K562 (cell line): ENCODE measurements around the gene LRCH1. TPM values are rescaled to one million over a fixed set of nuclear protein-coding genes. Genes with fewer than 3 reads are reported as not detected.

ENCODE experiments used
- ATAC-seq: fragments of 200-7000 bp; cut with Tn5 transposase; 3 replicates; pipeline ENCODE4 v1.9.1; 2020; ENCODE audit warnings: moderate library complexity
- BruUV-seq: library from RNA; stranded (reverse); fragments of 400-500 nt; replicated peaks from 2 replicates; lab custom pipeline; 2021; lab: Mats Ljungman, UMichigan
- CTCF ChIA-PET: fragments of 300-600 bp; formaldehyde crosslinking; extraction: SDS; loops from one replicate; lab custom pipeline; 2021; ENCODE audit warnings: low intra/inter-chr PET ratio; lab: Yijun Ruan, JAX
- POLR2A ChIA-PET: fragments of 300-600, 350-650 bp; sonication (Branson Sonifier 250); formaldehyde crosslinking; extraction: SDS; loops from one replicate; lab custom pipeline; 2021; ENCODE audit warnings: antibody characterized with exemption, inconsistent platforms; lab: Yijun Ruan, JAX
- DNase-seq, 4 experiments: peaks; one replicate each; pipeline versions ENCODE4 v3.0.0 to v3.0.0-alpha.2; 2011 to 2018; ENCODE audit warnings: low spot score in 3 of 4, mixed read lengths in 3 of 4; ENCODE audit errors: extremely low read depth in 1 of 4
- FAIRE-seq: peaks from 2 replicates; lab custom pipeline; 2011; peaks lifted over from hg19 to GRCh38; lab: Jason Lieb, UNC
- H2AFZ ChIP-seq: 2 replicates; pipeline ENCODE4 v1.6.0; 2011; ENCODE audit warnings: low read depth, low read length, control low read depth, inconsistent platforms
- H3K27ac ChIP-seq: fragments of 200-600 bp; 3 replicates; pipeline ENCODE4 v1.8.0; 2011; ENCODE audit warnings: low read depth, mild to moderate bottlenecking, control low read depth, inconsistent platforms, low read length, moderate library complexity, mixed read lengths; ENCODE audit errors: extremely low read depth
- H3K27me3 ChIP-seq, 2 experiments: fragments of 300-600 bp in 1 of 2; 2 replicates in 1 of 2; 3 replicates in 1 of 2; pipeline versions ENCODE4 v1.6.0 to v1.8.0; 2011; ENCODE audit warnings: inconsistent platforms in 2 of 2, low read length in 2 of 2, mild to moderate bottlenecking in 1 of 2, mixed read lengths in 1 of 2, moderate library complexity in 1 of 2; ENCODE audit not compliant: control insufficient read depth in 2 of 2, insufficient read depth in 2 of 2
- H3K36me3 ChIP-seq: fragments of 300-600 bp; 3 replicates; pipeline ENCODE4 v1.8.0; 2011; ENCODE audit warnings: mild to moderate bottlenecking, low read length, inconsistent platforms; ENCODE audit not compliant: control insufficient read depth, insufficient read depth
- H3K4me1 ChIP-seq, 2 experiments: fragments of 200-600 bp in 1 of 2; replicated peaks in 1 of 2; 2 replicates in 1 of 2; 3 replicates in 1 of 2; pipeline versions ENCODE4 v1.5.1 to v1.8.0; 2011; ENCODE audit warnings: inconsistent platforms in 2 of 2, low read length in 2 of 2, mild to moderate bottlenecking in 1 of 2, mixed read lengths in 1 of 2, moderate library complexity in 1 of 2; ENCODE audit not compliant: control insufficient read depth in 2 of 2, insufficient read depth in 2 of 2
- H3K4me2 ChIP-seq: 2 replicates; pipeline ENCODE4 v1.6.1; 2011; ENCODE audit warnings: low read length, control low read depth, inconsistent platforms, mixed read lengths; ENCODE audit not compliant: insufficient read depth
- H3K4me3 ChIP-seq: fragments of 200-600 bp; sonication (generic), shearing (Covaris generic); 2 replicates; pipeline ENCODE4 v1.5.1; 2016; ENCODE audit warnings: control low read depth, inconsistent platforms
- H3K79me2 ChIP-seq: fragments of 200-600 bp; 3 replicates; pipeline ENCODE4 v1.8.0; 2011; ENCODE audit warnings: low read length, inconsistent platforms; ENCODE audit not compliant: control insufficient read depth, insufficient read depth
- H3K9ac ChIP-seq, 2 experiments: 2 replicates each; pipeline versions ENCODE4 v1.6.0 to v1.6.1; 2011; ENCODE audit warnings: low read depth in 2 of 2, low read length in 2 of 2, control low read depth in 1 of 2, inconsistent platforms in 1 of 2, mild to moderate bottlenecking in 1 of 2, mixed read lengths in 1 of 2; ENCODE audit not compliant: insufficient read depth in 1 of 2
- H3K9me1 ChIP-seq: one replicate; pipeline ENCODE4 v1.6.0; 2011; ENCODE audit warnings: inconsistent platforms, mild to moderate bottlenecking, low read length, moderate library complexity; ENCODE audit not compliant: control insufficient read depth, insufficient read depth
- H3K9me3 ChIP-seq: replicated peaks from 2 replicates; pipeline ENCODE4 v1.5.1; 2011; ENCODE audit warnings: low read depth, low read length, inconsistent platforms; ENCODE audit not compliant: control insufficient read depth, insufficient read depth
- H4K20me1 ChIP-seq: replicated peaks from 2 replicates; pipeline ENCODE4 v1.6.1; 2011; ENCODE audit warnings: low read length, inconsistent platforms, mixed read lengths; ENCODE audit not compliant: control insufficient read depth, insufficient read depth
- C11orf30 ChIP-seq: fragments of 450-650 bp; IDR thresholded peaks from 2 replicates; pipeline ENCODE4 v1.6.1; 2016; ENCODE audit warnings: low read depth, mild to moderate bottlenecking
- CHAMP1 ChIP-seq: fragments of 450-650 bp; IDR thresholded peaks from 2 replicates; pipeline ENCODE4 v1.6.1; 2016; ENCODE audit warnings: mild to moderate bottlenecking
- CHD4 ChIP-seq: fragments of 200-600 bp; sonication (generic); IDR thresholded peaks from 3 replicates; pipeline ENCODE4 v1.6.1; 2012; ENCODE audit warnings: low read depth, mild to moderate bottlenecking, mixed read lengths, low read length, inconsistent platforms; ENCODE audit not compliant: insufficient read depth, insufficient replicate concordance, poor library complexity, severe bottlenecking
- CREM ChIP-seq: IDR thresholded peaks from 2 replicates; pipeline ENCODE4 v1.6.1; 2014; ENCODE audit warnings: antibody characterized with exemption, low read depth
- DMBX1 ChIP-seq: fragments of 250-450 bp; sonication (Bioruptor Pico); IDR thresholded peaks from 2 replicates; pipeline ENCODE4 v1.8.0; 2022; ENCODE audit warnings: inconsistent platforms, mild to moderate bottlenecking, moderate library complexity, borderline replicate concordance
- GATAD2B ChIP-seq: fragments of 450-650 bp; IDR thresholded peaks from 2 replicates; pipeline ENCODE4 v1.6.1; 2017; ENCODE audit warnings: mild to moderate bottlenecking, borderline replicate concordance
- HDAC3 ChIP-seq: fragments of 450-650 bp; IDR thresholded peaks from 2 replicates; pipeline ENCODE4 v1.6.1; 2018; ENCODE audit warnings: borderline replicate concordance, mild to moderate bottlenecking, moderate library complexity; ENCODE audit not compliant: partially characterized antibody
- MAZ ChIP-seq, 2 experiments: fragments of 450-650 bp in 1 of 2; sonication (generic) in 1 of 2; formaldehyde crosslinking; IDR thresholded peaks in 1 of 2; conservative IDR thresholded peaks in 1 of 2; 2 replicates each; pipeline versions ENCODE4 v1.4.0 to v1.5.0; 2020; ENCODE audit warnings: mild to moderate bottlenecking in 1 of 2, missing genetic modification reagents in 1 of 2
- PML ChIP-seq: IDR thresholded peaks from 2 replicates; pipeline ENCODE4 v1.6.1; 2012; ENCODE audit warnings: low read length, inconsistent platforms
- POLR2A ChIP-seq: fragments of 450-650 bp; conservative IDR thresholded peaks from 2 replicates; pipeline ENCODE4 v1.6.1; 2016
- PTRF ChIP-seq: fragments of 450-650 bp; IDR thresholded peaks from 2 replicates; pipeline ENCODE4 v1.6.1; 2016; ENCODE audit warnings: mild to moderate bottlenecking, missing genetic modification characterization, missing compliant biosample characterization
- RBM25 ChIP-seq: fragments of 200-400 bp; formaldehyde crosslinking; IDR thresholded peaks from 2 replicates; pipeline ENCODE4 v1.6.1; 2018; ENCODE audit warnings: low read length, low read depth, moderate library complexity; ENCODE audit not compliant: severe bottlenecking
- SIN3A ChIP-seq, 2 experiments: fragments of 150-350 bp in 1 of 2; IDR thresholded peaks; 2 replicates each; pipeline ENCODE4 v1.6.1; 2011 to 2016; ENCODE audit warnings: borderline replicate concordance in 2 of 2, low read depth in 2 of 2, low read length in 2 of 2, mild to moderate bottlenecking in 2 of 2, moderate library complexity in 2 of 2; ENCODE audit not compliant: control insufficient read depth in 1 of 2
- SP1 ChIP-seq: sonication (generic); formaldehyde crosslinking; IDR thresholded peaks from 2 replicates; pipeline ENCODE4 v1.8.1; 2022; ENCODE audit warnings: mild to moderate bottlenecking, missing genetic modification reagents
- ZNF12 ChIP-seq: sonication (generic); formaldehyde crosslinking; IDR thresholded peaks from 2 replicates; pipeline ENCODE4 v1.4.0; 2020; ENCODE audit warnings: mild to moderate bottlenecking, missing genetic modification reagents
- ZNF124 ChIP-seq: sonication (generic); formaldehyde crosslinking; IDR thresholded peaks from 2 replicates; pipeline ENCODE4 v1.8.1; 2022; ENCODE audit warnings: missing genetic modification reagents
- ZNF143 ChIP-seq: sonication (generic); formaldehyde crosslinking; IDR thresholded peaks from 2 replicates; pipeline ENCODE4 v1.9.0; 2022; ENCODE audit warnings: mild to moderate bottlenecking, missing genetic modification reagents
- ZNF354B ChIP-seq: fragments of 250-450 bp; sonication (Bioruptor Pico); IDR thresholded peaks from 2 replicates; pipeline ENCODE4 v1.4.0; 2020
- ZNF444 ChIP-seq: fragments of 250-450 bp; sonication (Bioruptor Pico); IDR thresholded peaks from 2 replicates; pipeline ENCODE4 v1.4.0; 2020; ENCODE audit warnings: mild to moderate bottlenecking, moderate library complexity
- ZNF764 ChIP-seq: fragments of 250-450 bp; sonication (Bioruptor Pico); IDR thresholded peaks from 2 replicates; pipeline ENCODE4 v1.4.0; 2020; ENCODE audit warnings: low read depth, mild to moderate bottlenecking, moderate library complexity
- ZNF830 ChIP-seq: fragments of 250-450 bp; sonication (Bioruptor Pico); IDR thresholded peaks from 2 replicates; pipeline ENCODE4 v1.5.0; 2021; ENCODE audit warnings: mild to moderate bottlenecking
- WGBS: fragments of 100-300 bp; shearing (Covaris generic); methylation state at CpG from one replicate; pipeline ENCODE4 v1.1.6; 2016; ENCODE audit warnings: low coverage, mixed read lengths; ENCODE audit not compliant: insufficient coverage; ENCODE audit errors: missing lambda C conversion rate; 5-methylcytosine and 5-hydroxymethylcytosine counted together
- in situ Hi-C: fragments of 300-500 bp; cut with MboI; formaldehyde crosslinking; loops from 4 replicates; pipeline ENCODE4 v1.15.0; 2018; ENCODE audit warnings: inconsistent platforms, mixed read lengths
- intact Hi-C: fragments of 100-400 bp; cut with micrococcal nuclease; formaldehyde crosslinking; loops from 2 replicates; pipeline ENCODE4 v1.14.2; 2022
- polyA plus RNA-seq, 8 experiments: library from polyadenylated mRNA; depleted of rRNA in 4 of 8; stranded (reverse) in 5 of 8; unstranded in 3 of 8; fragments of >200 nt; fragmentation: Nextera tagmentation in 2 of 8; fragmentation: Illumina TruSeq in 1 of 8; extraction: Ambion mirVana in 2 of 8; extraction: Trizol in 1 of 8; gene quantifications; 2 replicates each; pipeline versions ENCODE4 v1.2.1 to v1.2.3, GENCODE V29; 2011 to 2014; ENCODE audit warnings: inconsistent platforms in 1 of 8, missing spikeins in 1 of 8
- total RNA-seq, 7 experiments: library from RNA; depleted of rRNA in 6 of 7; stranded (reverse); fragments of >200 nt in 6 of 7; fragmentation: Illumina TruSeq in 2 of 7; extraction: Trizol in 2 of 7; gene quantifications; 2 replicates each; pipeline versions ENCODE4 v1.2.1 to v1.2.3, GENCODE V29; 2011 to 2021; ENCODE audit warnings: low replicate concordance in 1 of 7

The LRCH1 gene
- total and polyA plus RNA-seq, 9 of the 15 experiments (the other 6 are each of a cell fraction or from before 2014, with no cell fraction given), result 1.1 to 6.8 (median 3.7) TPM

- TF ChIP-seq DMBX1 (CRISPR knock-in tag) (no peak), ZNF764 (CRISPR knock-in tag) (no peak), MAZ (CRISPR knock-in tag; conservative IDR thresholded peaks at IDR 0.05 in 1 of 2, IDR thresholded peaks at IDR 0.05 in 1 of 2) (no peak), CHD4 (no peak), PTRF (tag) (no peak)
These were observed 109.7 kb downstream of the LRCH1 start (continued) for GRCh38 chr13:46662690-46663089.

- FAIRE-seq, result no peak
- DNase-seq, result no peak
- no peak overlapping the region for H3K9ac ChIP-seq
- H3K9me3 ChIP-seq, result no peaks in the 10 kb centered on the region
- BruUV-seq, result no TSS peak
- H3K9me1 ChIP-seq, result no peaks in the 10 kb centered on the region
- H4K20me1 ChIP-seq, result no peaks in the 10 kb centered on the region
- H3K4me1 ChIP-seq, result no peaks in the 10 kb centered on the region
- no peak overlapping the region for H2AFZ ChIP-seq
- intact Hi-C loops (no loop called here), in situ Hi-C loops (no loop called here)
- no peak overlapping the region for H3K4me2 ChIP-seq
- H3K27me3 ChIP-seq, result no peaks in the 10 kb centered on the region
- ChIA-PET POLR2A (interaction anchor here (0.7 kb wide), 1 partner anchor 54 kb away, joined by 3 read pairs; no protein-coding TSS in a partner anchor), CTCF (no interaction called here)
- H3K4me3 ChIP-seq, result no peak overlapping the region
- WGBS, result 22% methylated on average over 3 of the region's 3 CpGs
- no peaks in the 10 kb centered on the region for H3K79me2 ChIP-seq
- H3K27ac ChIP-seq, result no peak overlapping the region
- no peaks in the 10 kb centered on the region for H3K36me3 ChIP-seq
- no peak for ATAC-seq
- TF ChIP-seq C11orf30 (no peak), CREM (no peak), RBM25 (no peak), HDAC3 (no peak), POLR2A (no peak), ZNF12 (CRISPR knock-in tag) (no peak), ZNF830 (CRISPR knock-in tag) (no peak), ZNF124 (CRISPR knock-in tag) (no peak), SP1 (CRISPR knock-in tag) (no peak), GATAD2B (no peak), CHAMP1 (no peak), ZNF444 (CRISPR knock-in tag) (no peak), SIN3A (IDR thresholded peaks at IDR 0.05; ENCODE audit: borderline replicate concordance in 2 of 2, control insufficient read depth in 1 of 2, low read depth in 2 of 2, low read length in 2 of 2) (no peak), ZNF354B (no peak), ZNF143 (CRISPR knock-in tag) (no peak), PML (no peak)
These were observed 110.5 kb downstream of the LRCH1 start for GRCh38 chr13:46663206-46664037.
